Lower lobe of right lung (tissue), 2 donors: ENCODE measurements around the gene WWP2. TPM values are rescaled to one million over a fixed set of nuclear protein-coding genes. Genes with fewer than 3 reads are reported as not detected.

ENCODE experiments used
- ATAC-seq, 2 donors: fragments of 200-7000 bp; cut with Tn5 transposase; one replicate each; pipeline ENCODE4 v1.9.1; 2020 to 2022; ENCODE audit warnings: mild to moderate bottlenecking in 2 of 2, moderate library complexity in 2 of 2
- DNase-seq: peaks from one replicate; pipeline ENCODE4 v3.0.0-alpha.2; 2020
- H3K27ac ChIP-seq: fragments of 200-600 bp; one replicate; pipeline ENCODE4 v1.8.0; 2022
- H3K27me3 ChIP-seq: fragments of 200-600 bp; one replicate; pipeline ENCODE4 v1.8.0; 2022; ENCODE audit warnings: low read depth
- H3K36me3 ChIP-seq: fragments of 200-600 bp; one replicate; pipeline ENCODE4 v1.8.0; 2022; ENCODE audit warnings: mild to moderate bottlenecking
- H3K4me1 ChIP-seq: fragments of 200-600 bp; one replicate; pipeline ENCODE4 v1.8.0; 2022
- H3K4me3 ChIP-seq: fragments of 200-600 bp; one replicate; pipeline ENCODE4 v1.8.0; 2022; ENCODE audit warnings: mild to moderate bottlenecking
- H3K9me3 ChIP-seq: fragments of 200-600 bp; one replicate; pipeline ENCODE4 v1.8.0; 2022
- intact Hi-C: fragments of 100-400 bp; cut with DNase I; formaldehyde crosslinking; loops from one replicate; pipeline ENCODE4 v1.11.0; 2022
- total RNA-seq: library from RNA; stranded (reverse); fragmentation: NEBNext Ultra II Directional; extraction: Animal tissue kit (Norgen Biotek cat#: 25700); gene quantifications from one replicate; pipeline ENCODE4 v1.2.1, GENCODE V29; 2021
- TF ChIP-seq, protein P1 (sequence below): fragments of 200-600 bp; IDR thresholded peaks from one replicate; pipeline ENCODE4 v1.8.0; 2022; ENCODE audit warnings: antibody characterized with exemption, mild to moderate bottlenecking
- donor health status: DM: no; HTN: yes; CAD: no; lungs with severe emphysema.

The WWP2 gene
- total RNA-seq, 1 donor from 2014 or later: 83.7 TPM

DNA sequence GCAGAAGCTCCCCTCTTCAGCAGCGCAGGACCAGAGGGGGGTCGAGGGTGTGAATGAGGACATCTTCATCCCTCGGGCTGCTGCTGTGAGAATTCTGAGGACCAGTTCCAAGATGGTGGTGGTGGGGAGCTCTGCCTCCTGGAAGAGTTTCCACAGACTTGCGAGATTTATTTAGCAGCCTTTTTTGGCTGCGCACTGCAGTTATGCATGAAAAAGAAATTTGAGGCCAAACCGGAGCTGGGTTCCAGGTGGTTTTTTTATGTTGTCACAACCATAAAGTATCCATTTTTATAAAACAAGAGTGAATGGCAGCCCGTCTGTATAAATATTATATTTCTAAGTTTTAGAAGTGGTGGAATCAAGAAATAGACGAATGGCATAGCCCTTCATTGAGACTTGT is 112.1 kb downstream of the WWP2 start:
- no peak for DNase-seq
- TF ChIP-seq, protein P1, sequence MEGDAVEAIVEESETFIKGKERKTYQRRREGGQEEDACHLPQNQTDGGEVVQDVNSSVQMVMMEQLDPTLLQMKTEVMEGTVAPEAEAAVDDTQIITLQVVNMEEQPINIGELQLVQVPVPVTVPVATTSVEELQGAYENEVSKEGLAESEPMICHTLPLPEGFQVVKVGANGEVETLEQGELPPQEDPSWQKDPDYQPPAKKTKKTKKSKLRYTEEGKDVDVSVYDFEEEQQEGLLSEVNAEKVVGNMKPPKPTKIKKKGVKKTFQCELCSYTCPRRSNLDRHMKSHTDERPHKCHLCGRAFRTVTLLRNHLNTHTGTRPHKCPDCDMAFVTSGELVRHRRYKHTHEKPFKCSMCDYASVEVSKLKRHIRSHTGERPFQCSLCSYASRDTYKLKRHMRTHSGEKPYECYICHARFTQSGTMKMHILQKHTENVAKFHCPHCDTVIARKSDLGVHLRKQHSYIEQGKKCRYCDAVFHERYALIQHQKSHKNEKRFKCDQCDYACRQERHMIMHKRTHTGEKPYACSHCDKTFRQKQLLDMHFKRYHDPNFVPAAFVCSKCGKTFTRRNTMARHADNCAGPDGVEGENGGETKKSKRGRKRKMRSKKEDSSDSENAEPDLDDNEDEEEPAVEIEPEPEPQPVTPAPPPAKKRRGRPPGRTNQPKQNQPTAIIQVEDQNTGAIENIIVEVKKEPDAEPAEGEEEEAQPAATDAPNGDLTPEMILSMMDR: no peak
- Histone ChIP-seq H3K27ac (no peak overlapping the region), H3K36me3 (peaks cover 76% of the 10 kb centered on the region), H3K4me3 (no peak overlapping the region), H3K27me3 (no peaks in the 10 kb centered on the region), H3K9me3 (peaks cover 6% of the 10 kb centered on the region), H3K4me1 (no peaks in the 10 kb centered on the region)
- ATAC-seq: no peak
- intact Hi-C loops: no loop called here

DNA sequence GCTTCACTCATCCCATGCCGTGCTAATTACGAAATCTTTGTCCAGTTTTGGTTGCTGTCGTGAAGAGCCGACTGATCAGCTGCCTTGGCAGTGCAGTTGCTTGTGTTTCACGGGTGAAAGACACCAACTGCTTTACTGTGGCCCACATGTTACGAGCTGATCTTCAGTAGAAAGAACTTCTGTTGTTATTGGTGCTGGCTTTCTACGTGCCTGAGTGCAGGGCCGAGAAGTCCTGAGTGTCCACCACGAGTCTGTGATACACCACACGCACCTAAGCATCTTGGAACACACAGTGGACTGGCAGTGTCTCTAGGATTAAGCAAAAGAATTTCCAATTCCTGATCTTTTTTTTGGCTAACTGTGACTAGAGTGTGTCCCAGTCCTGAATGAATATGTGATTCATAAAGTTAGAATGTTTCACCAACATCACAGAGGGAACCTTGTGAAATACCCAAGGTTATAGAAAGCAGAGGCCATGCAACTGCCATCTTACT is 118.6 kb downstream of the WWP2 start:
- no peak for DNase-seq
- Histone ChIP-seq H3K36me3 (peaks cover 35% of the 10 kb centered on the region), H3K27me3 (no peaks in the 10 kb centered on the region), H3K4me3 (no peak overlapping the region), H3K4me1 (no peaks in the 10 kb centered on the region), H3K27ac (no peak overlapping the region), H3K9me3 (peaks cover 6% of the 10 kb centered on the region)
- intact Hi-C loops: no loop called here
- TF ChIP-seq, protein P1: no peak
- no peak for ATAC-seq

DNA sequence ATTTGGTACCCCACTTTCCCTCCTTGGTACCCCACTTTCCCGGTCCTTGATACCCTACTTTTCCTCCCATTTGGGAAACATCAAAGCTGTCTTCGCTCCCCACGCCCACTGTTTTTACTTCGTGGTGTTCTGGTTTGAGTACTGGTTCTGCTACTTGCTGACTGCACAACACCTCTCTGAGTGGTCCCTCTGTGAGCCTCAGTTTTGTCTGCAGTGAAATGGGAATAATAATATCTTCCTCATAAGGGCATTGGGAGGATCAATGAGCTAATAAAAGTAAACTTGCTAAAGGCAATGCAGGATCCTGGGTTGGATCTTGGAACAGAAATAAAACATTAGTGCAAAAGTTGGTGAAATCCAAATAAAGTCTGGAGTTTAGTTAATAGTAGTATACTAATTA is 119.0 kb downstream of the WWP2 start:
- H3K27ac ChIP-seq: no peak overlapping the region
- no peaks in the 10 kb centered on the region for H3K4me1 ChIP-seq
- no peak overlapping the region for H3K4me3 ChIP-seq
- H3K9me3 ChIP-seq: peaks cover 6% of the 10 kb centered on the region
- peaks cover 31% of the 10 kb centered on the region for H3K36me3 ChIP-seq
- intact Hi-C loops: no loop called here
- TF ChIP-seq, protein P1: no peak
- ATAC-seq: no peak
- H3K27me3 ChIP-seq: no peaks in the 10 kb centered on the region
- no peak for DNase-seq

DNA sequence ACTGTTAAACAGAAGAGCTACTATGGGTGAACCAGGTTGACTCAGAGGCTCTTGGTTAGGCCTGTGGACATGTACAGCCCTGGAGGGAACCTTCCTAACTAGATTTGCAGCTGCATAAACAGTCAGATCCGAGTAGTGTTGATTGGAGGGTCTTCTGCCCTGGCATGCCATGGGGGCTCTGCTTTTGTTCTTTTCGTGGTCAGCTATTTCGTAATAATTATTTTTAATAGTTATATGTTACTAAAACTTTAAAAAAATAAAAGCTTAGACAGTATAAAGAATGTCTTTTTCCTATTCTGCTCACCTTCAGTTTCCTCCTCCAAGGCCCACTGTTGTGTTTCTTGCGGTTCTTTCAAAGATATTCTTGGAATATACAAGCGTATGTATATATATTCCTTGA is 121.6 kb downstream of the WWP2 start:
- Histone ChIP-seq H3K27ac (no peak overlapping the region), H3K27me3 (no peaks in the 10 kb centered on the region), H3K36me3 (peaks cover 24% of the 10 kb centered on the region), H3K9me3 (no peaks in the 10 kb centered on the region), H3K4me3 (no peak overlapping the region), H3K4me1 (no peaks in the 10 kb centered on the region)
- intact Hi-C loops: no loop called here
- DNase-seq (no peak), ATAC-seq (no peak)
- TF ChIP-seq, protein P1: no peak

DNA sequence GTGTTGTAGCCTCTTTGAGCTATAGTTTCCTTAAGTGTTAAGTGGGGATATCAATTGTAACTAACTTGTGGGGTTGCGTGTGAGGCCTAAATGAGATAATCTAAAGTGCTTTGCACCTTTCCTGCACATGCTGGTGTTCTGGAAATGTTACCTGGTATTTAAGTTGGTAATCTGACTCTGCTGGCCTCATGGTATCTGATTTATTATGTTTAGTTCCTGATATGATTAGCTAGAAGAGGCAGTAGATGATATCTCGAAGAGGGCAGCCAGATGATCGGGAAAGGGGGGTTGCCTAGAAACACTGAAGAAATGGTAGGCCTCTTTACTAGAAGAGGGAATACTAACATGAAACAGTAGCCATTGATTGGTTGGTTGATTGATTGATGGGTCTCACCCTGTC is 123.6 kb downstream of the WWP2 start:
- TF ChIP-seq, protein P1: no peak
- DNase-seq: no peak
- intact Hi-C loops: no loop called here
- Histone ChIP-seq H3K4me1 (peaks cover 2% of the 10 kb centered on the region), H3K36me3 (peaks cover 33% of the 10 kb centered on the region), H3K4me3 (no peak overlapping the region), H3K9me3 (no peaks in the 10 kb centered on the region), H3K27me3 (no peaks in the 10 kb centered on the region), H3K27ac (no peak overlapping the region)
- no peak for ATAC-seq

DNA sequence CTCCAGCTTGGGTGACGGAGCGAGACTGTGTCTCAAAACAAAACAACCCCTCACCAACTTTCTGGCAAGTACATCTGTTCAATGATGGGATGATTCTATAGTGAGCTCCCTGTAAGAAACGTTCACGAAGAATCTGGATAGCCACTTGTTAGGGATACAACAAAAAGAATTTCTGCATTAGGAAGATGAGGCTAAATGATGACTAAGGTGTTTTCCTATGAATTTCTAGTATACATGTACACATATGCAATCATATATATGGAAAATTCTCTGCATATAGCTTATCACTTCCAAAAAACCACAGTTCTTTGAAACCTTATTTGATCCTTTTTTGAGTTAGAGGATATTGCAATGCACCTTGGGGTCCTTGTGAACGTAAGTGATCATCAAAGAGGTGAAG is 124.6 kb downstream of the WWP2 start:
- Histone ChIP-seq H3K27me3 (no peaks in the 10 kb centered on the region), H3K36me3 (peaks cover 32% of the 10 kb centered on the region), H3K4me3 (no peak overlapping the region), H3K9me3 (no peaks in the 10 kb centered on the region), H3K27ac (no peak overlapping the region), H3K4me1 (peaks cover 5% of the 10 kb centered on the region)
- TF ChIP-seq, protein P1: no peak
- ATAC-seq: no peak
- DNase-seq: no peak
- intact Hi-C loops: no loop called here
